GM10266 (cell line): ENCODE measurements around the gene ABCC8.

ENCODE experiments used
- DNase-seq: peaks from one replicate; pipeline ENCODE4 v3.0.0; 2012; ENCODE audit errors: extremely low spot score
- TF ChIP-seq, protein P1 (sequence below): IDR thresholded peaks from 2 replicates; pipeline ENCODE4 v1.5.1; 2012; ENCODE audit warnings: mild to moderate bottlenecking, low read depth; ENCODE audit not compliant: control insufficient read depth, insufficient read depth; ENCODE audit errors: missing control alignments

Gene ABCC8

DNA sequence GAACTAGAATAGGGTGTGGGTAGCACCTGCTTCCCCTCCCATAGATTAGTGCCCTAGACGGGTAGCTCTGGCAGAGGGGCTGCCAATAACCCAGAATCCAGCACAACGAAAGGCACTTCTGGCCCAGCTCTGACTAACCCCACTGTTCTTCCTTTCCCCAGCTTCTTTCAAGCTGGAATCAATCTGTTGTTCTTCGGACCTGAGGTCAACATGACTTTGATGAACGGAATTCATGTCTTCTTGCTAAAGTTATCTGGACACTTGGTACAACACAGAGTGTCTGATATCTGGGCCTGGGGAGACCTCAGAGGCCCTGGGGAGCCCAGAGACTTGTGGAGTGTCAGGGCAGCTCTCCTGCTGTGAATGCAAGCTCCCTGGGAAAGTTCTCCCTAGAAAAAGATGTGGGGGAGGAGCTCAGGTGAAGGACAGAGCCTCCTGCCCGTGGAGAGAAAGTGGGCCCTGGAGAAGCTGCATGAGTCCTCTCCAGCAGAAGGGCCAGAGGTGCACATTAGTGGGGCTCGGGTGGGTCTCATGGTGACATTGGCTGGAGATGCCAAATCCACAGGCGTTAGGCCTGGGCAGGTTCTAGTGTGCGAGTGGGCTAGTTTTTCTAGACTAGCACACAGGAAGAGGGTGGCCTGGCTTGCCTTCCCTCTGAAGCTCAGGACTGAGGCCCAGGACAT lies 94.5 kb downstream of the ABCC8 start:
- DNase-seq, result no peak
- TF ChIP-seq, protein P1, sequence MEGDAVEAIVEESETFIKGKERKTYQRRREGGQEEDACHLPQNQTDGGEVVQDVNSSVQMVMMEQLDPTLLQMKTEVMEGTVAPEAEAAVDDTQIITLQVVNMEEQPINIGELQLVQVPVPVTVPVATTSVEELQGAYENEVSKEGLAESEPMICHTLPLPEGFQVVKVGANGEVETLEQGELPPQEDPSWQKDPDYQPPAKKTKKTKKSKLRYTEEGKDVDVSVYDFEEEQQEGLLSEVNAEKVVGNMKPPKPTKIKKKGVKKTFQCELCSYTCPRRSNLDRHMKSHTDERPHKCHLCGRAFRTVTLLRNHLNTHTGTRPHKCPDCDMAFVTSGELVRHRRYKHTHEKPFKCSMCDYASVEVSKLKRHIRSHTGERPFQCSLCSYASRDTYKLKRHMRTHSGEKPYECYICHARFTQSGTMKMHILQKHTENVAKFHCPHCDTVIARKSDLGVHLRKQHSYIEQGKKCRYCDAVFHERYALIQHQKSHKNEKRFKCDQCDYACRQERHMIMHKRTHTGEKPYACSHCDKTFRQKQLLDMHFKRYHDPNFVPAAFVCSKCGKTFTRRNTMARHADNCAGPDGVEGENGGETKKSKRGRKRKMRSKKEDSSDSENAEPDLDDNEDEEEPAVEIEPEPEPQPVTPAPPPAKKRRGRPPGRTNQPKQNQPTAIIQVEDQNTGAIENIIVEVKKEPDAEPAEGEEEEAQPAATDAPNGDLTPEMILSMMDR, result no peak

DNA sequence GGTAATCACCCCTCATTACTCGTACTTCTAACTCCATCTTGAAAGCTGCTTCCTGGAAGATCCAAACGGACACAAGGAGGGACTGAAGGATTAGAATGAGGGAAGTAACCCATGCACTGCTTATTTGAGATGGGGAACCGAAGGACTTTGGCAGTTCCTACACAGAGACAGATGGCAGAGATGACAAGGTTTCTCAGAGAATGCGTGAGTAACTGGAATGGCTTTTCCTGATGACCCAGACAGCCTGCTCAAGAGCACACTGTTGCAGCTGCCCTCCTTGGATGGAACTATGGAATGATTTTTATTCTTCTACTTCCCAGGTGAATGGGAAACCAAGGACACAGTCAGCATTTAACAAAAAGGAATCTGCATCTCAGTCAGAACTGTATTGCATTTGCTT lies 95.5 kb downstream of the ABCC8 start:
- no peak for DNase-seq
- TF ChIP-seq, protein P1, result no peak

DNA sequence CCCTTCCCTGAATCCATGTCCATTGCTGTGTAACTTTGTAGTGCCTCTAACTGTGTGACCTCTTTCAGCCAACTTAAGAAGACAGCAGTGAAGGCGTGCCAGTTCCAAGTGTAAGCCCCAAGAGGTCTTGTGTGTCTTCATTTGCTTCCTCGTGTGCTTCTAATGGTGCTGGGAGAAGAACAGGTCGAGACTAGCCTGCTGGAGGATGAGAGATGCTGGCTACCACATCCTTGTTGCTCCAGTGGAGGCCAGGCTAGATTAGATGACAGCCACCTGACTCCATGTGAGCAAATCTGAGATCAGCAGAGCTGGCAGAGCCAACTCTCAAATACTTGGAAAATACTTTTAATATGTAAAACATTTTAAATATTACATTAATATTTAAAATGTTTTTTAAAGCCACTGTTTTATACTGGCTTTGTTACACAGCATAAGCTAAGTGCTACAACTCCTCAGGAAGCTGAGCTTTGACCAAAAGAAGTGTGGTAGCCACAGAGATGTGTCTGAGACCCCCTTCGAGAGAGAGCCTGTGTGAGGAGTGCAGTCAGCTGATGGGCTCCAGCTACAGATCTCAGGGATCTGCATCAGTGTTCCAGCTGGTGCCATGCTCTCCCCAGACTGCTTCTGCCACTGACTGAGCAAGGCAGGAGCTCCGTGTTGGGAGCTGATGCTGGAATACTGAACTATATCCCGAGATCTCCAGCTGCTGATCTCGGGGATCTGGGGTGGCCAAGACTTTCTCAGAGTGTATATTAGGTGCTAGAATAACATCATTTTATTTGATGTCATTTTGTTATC lies 97.1 kb downstream of the ABCC8 start:
- no peak for DNase-seq
- TF ChIP-seq, protein P1, result no peak

DNA sequence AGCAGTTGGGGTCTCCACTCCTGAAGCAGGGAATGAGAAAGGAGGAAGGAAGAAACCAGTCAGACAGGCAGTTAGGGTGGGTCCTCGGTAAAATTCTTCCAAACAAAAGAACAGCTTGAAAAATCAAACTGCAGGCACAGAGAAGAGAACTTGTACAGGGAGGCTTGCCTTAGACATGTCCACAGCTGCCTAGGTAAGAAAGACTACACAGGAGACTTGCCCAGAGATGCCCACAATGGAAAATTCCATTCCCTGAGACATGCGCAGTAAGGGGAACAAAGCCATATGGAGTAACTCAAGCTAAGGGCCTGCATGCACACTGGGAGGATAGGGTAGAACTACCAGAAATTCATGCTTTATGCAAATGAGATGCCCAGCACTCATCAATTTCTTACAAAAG lies 98.0 kb downstream of the ABCC8 start:
- TF ChIP-seq, protein P1, result no peak
- DNase-seq, result no peak

DNA sequence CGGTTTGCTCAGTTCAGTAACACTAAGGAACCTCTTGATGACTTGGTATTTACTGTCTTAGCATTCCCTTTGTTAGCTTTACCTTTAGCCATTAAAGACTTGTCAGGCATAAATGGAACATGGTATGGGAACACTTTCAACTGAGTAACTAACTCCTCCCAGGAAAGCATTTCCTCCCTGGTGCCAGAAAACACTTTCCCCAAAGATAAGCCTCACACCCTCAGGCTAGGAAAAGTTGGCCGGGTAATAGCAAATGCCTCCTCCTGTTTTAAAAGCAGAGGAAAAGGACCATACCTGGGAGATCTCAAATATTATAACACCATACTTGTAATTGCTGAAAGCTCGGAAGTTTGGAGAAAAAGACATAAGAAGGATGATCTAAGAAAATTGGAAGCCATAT lies 100.2 kb downstream of the ABCC8 start:
- no peak for DNase-seq
- TF ChIP-seq, protein P1, result no peak

DNA sequence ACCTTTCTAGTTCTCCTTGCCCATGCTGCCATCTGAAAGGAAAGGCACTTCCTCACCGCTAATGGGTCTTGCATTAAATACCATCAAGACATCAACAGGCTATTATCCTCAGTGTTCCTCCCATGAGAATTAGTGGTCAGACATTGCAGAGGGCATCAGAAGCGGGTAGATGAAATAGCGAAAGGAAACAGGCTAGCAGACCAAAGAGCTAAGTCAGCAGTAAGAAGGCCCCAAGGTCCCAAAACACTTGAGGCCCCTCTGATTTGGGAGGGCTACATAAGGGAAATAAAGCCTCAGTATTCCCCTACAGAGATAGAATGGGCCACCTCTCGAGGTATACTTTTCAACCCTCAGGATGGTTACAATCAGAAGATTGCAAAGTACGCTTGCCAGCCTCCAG lies 101.1 kb downstream of the ABCC8 start:
- no peak for DNase-seq
- TF ChIP-seq, protein P1, result no peak

DNA sequence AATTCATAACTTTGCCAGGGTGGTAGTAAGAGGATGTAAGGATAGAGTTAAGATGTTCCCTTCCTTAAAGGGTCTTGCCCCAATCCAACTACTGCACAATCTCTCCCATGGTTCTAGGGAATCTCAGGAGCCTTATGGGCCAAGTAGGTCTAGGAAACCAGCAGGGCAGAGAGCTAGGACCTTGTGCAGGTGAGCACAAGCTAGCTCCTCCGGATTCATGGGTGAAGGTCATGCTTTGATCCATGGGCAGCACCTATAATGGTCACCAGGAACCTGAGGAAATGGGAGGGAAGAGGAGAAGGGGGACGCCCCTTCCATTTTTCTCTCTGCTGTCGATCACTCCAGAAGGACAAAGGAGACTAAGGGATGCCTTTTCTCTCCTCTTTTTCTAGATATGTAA lies 105.0 kb downstream of the ABCC8 start:
- TF ChIP-seq, protein P1, result no peak
- no peak for DNase-seq
